Activated T-cell treated with anti-CD3 and anti-CD28 coated beads, Interleukin-2, amount 50 U/mL, for 72 hours (primary cell): ENCODE measurements around the gene ALDH1A2. TPM values are rescaled to one million over a fixed set of nuclear protein-coding genes. Genes with fewer than 3 reads are reported as not detected.
"Not testable (repeated sequence)": the region's sequence is repeated elsewhere in the genome, so short reads cannot be mapped to it uniquely, and the experiment has no call there.

Experiments
- ATAC-seq, 2 donors: fragments of 150-1000 bp; cut with Tn5 transposase; replicated peaks in 1 of 2; 2 replicates each; pipeline ENCODE4 v1.10.0; 2021; ENCODE audit warnings: moderate library complexity in 2 of 2, mild to moderate bottlenecking in 1 of 2
- DNase-seq, 2 donors: peaks; one replicate each; pipeline ENCODE4 v3.0.0; 2021 to 2022; ENCODE audit warnings: mixed read lengths in 1 of 2
- H3K27ac Mint-ChIP-seq: one replicate; pipeline ENCODE4 v1.8.0; 2022; ENCODE audit warnings: mild to moderate bottlenecking, moderate library complexity, mixed read lengths
- H3K27me3 Mint-ChIP-seq: one replicate; pipeline ENCODE4 v1.8.0; 2022; ENCODE audit warnings: low read depth, mixed read lengths
- H3K36me3 Mint-ChIP-seq, 2 donors: one replicate each; pipeline ENCODE4 v1.8.0; 2022; ENCODE audit warnings: mixed read lengths in 2 of 2, mild to moderate bottlenecking in 1 of 2; ENCODE audit not compliant: insufficient read depth in 2 of 2
- H3K4me1 Mint-ChIP-seq: one replicate; pipeline ENCODE4 v1.8.0; 2022; ENCODE audit warnings: low read depth, mixed read lengths
- H3K4me3 Mint-ChIP-seq, 2 donors: one replicate each; pipeline ENCODE4 v1.8.0; 2022; ENCODE audit warnings: mild to moderate bottlenecking in 2 of 2, mixed read lengths in 2 of 2, moderate library complexity in 2 of 2
- H3K9me3 Mint-ChIP-seq, 2 donors: one replicate each; pipeline ENCODE4 v1.8.0; 2022; ENCODE audit warnings: mixed read lengths in 2 of 2
- total RNA-seq, 2 donors: library from RNA; stranded (reverse); gene quantifications; one replicate each; pipeline ENCODE4 v1.2.3, GENCODE V29; 2022

Gene ALDH1A2
- total RNA-seq, 2 donors from 2014 or later: 0.56 to 2.6 TPM

DNA sequence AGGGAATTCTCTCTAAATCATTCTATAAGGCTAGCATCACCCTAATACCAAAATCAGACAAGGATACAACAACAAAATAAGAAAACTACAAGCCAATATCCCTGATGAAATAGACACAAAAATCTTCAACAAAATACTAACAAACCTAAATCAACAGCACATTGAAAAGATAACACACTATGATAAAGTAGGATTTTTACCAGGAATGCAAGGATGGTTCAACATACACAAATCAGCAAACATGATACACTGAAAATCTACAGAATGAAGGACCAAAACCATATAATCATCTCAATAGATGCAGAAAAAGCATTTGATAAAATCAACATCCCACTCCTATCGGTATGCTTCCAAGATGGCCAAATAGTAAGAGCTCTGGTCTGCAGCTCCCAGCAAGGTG lies 39.5 kb downstream of the ALDH1A2 start:
- peaks cover 22% of the 10 kb centered on the region for H3K27me3 Mint-ChIP-seq
- peaks cover 24 to 33% of the 10 kb centered on the region in 2 donors for H3K9me3 Mint-ChIP-seq
- no peak overlapping the region for H3K4me3 Mint-ChIP-seq
- no peaks in the 10 kb centered on the region for H3K4me1 Mint-ChIP-seq
- no peak overlapping the region for H3K27ac Mint-ChIP-seq
- ATAC-seq: no peak
- peaks cover 15 to 19% of the 10 kb centered on the region in 2 donors for H3K36me3 Mint-ChIP-seq
- DNase-seq: no peak

DNA sequence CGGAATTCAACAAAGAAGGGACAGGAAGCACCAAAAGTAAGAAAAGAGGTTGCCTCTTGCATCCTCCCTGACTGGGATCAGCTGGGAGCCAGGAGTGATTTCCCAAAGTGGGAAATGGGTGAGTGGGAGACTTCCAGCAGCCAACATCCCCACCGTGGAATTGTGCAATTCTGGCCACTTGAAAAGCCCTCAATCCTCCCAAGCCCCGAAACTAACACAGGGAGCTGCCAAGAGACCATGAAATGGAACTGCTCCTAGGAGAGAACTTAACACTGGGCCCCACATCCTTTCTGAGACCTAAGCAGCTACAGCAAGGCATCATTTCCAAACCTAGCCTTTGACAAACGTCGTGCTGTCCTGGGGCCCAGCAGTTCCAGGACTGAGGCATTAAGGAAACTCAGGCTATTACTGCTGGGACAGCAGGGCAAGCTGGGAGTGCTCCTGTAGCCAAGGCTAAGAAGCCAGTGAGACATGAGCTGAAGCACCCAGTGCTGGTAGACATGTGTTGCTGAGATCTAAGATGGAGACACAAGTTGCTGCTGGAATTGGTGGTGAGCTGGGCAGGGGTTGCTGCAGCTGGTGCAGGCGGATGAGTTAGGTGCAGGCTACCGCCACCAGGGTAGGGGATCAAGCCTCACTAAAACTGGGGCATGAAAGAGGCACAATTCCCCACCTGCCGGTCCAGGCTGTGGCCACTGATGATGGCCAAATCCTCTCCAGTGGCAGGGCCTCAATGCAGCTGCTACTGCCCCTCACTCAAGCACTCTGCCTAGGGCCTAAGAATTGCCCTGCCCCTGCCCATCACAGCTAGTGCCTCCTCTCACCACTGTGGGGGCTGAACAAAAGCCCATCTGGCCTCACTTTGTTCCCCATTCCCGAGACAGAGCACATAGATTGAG lies 43.9 kb downstream of the ALDH1A2 start:
- Mint-ChIP-seq H3K4me1 (no peaks in the 10 kb centered on the region), H3K27ac (no peak overlapping the region), H3K9me3 (peaks cover 19% of the 10 kb centered on the region in 2 donors), H3K27me3 (peaks cover 13% of the 10 kb centered on the region), H3K4me3 (no peak overlapping the region), H3K36me3 (peaks cover 13 to 14% of the 10 kb centered on the region in 2 donors)
- ATAC-seq: no peak
- no peak for DNase-seq

DNA sequence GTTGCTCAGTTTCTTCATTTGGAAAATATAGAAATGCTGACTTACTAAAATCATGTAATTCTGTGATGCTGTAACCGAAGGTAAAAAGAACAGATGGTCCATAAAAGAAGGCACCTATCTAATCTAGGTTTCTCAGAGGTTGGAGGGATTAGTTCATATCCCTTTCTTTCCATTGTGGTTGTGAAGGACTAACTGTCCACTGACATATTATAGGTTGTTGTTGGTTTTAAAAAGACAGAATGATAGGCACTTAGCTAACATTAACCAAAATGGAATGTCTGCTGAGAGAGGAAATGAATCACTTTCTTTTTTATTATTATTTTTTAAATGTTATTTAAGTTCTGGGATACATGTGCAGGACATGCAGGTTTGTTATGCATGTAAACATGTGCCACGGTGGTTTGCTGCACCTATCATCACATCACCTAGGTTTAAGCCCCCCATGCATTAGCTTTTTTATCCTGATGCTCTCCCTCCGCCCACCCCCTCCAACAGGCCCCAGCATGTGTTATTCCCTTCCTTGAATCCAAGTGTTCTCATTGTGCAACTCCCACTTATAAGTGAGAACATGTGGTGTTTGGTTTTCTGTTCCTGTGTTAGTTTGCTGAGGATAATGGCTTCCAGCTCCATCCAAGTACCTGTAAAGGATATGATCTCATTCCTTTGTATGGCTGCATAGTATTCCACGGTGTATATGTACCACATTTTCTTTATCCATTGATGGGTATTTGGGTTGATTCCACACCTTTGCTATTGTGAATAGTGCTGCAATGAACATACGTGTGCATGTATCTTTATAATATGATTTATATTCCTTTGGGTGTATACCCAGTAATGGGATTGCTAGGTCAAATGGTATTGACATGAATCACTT lies 45.8 kb downstream of the ALDH1A2 start:
- H3K9me3 Mint-ChIP-seq: peaks cover 7 to 9% of the 10 kb centered on the region in 2 donors
- no peak for DNase-seq
- peaks cover 14% of the 10 kb centered on the region for H3K27me3 Mint-ChIP-seq
- H3K36me3 Mint-ChIP-seq: peaks cover 4% of the 10 kb centered on the region in 2 donors
- no peak for ATAC-seq
- no peak overlapping the region for H3K4me3 Mint-ChIP-seq
- no peaks in the 10 kb centered on the region for H3K4me1 Mint-ChIP-seq
- no peak overlapping the region for H3K27ac Mint-ChIP-seq

DNA sequence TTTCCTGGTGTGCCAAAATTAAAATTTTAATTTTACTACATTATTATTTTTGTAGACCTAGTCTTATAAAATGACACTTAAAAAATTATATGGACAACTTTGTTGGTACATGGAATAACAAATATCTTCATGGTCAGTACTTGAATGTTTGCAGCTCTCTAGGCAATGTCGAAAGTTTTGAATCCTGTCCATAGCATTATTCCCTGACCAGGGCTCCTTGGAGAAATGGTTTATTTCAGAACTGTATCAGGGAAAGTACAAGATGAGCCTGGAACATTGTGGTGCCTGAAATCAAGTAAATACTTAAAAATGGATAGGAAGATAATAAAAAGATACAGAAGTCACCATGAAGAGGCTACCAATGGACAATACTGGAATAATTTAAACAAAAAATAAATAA lies 47.6 kb downstream of the ALDH1A2 start:
- Mint-ChIP-seq H3K27ac (no peak overlapping the region), H3K9me3 (peaks cover 4 to 6% of the 10 kb centered on the region in 2 donors), H3K4me3 (no peak overlapping the region), H3K4me1 (no peaks in the 10 kb centered on the region), H3K36me3 (peaks cover 3 to 4% of the 10 kb centered on the region in 2 donors), H3K27me3 (peaks cover 27% of the 10 kb centered on the region)
- no peak for ATAC-seq
- DNase-seq: no peak

DNA sequence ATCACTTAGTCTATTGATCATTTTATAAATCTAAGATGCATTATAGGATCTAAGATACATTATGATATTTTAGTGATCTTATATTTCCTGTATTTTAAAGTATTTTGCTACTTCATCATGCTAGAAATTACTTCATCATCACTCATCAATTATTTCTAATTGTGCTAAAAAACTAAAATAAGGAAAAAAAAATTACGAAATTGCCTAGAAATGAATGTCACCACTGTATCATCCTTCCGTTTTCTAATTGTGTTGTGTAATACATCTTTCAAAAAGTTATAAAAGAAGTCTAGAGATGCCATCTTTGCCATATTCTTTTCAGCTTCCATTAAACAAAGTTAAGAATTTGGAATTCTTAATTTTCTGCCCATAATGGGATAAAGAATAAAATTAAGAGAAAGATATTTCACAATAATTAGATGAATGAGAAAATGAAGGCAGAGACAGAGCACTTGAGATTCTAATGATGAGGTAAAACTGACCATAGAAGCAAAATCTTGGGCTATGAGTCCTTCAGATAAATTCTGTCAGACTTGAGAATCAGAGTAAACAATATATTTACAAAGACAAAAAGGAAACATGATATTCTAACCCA lies 48.8 kb downstream of the ALDH1A2 start:
- no peak for DNase-seq
- Mint-ChIP-seq H3K27ac (no peak overlapping the region), H3K9me3 (peaks cover 0 to 2% of the 10 kb centered on the region in 2 donors), H3K4me3 (no peak overlapping the region), H3K4me1 (no peaks in the 10 kb centered on the region), H3K36me3 (no peaks in the 10 kb centered on the region), H3K27me3 (peaks cover 22% of the 10 kb centered on the region)
- ATAC-seq: no peak

DNA sequence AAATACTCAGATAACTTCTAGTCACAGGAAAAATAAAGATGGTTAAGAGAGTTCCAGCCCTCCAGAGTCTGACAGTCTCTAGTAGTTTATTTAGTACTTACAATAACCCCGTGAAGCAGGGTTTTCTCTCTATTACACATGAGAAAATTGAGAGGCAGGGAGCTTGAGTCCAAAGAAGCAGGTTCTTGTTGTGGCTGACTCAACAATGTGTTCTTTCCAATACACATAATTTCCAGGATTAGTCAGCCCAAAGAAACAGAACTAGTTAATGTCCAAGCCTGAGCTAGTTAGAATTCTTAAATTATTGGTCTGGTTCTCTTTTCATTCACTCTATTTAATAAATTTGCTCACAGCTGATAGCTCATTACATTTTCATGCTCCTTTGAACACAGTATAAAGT lies 49.9 kb downstream of the ALDH1A2 start:
- peaks cover 22% of the 10 kb centered on the region for H3K27me3 Mint-ChIP-seq
- H3K9me3 Mint-ChIP-seq: no peaks in the 10 kb centered on the region
- no peaks in the 10 kb centered on the region for H3K4me1 Mint-ChIP-seq
- H3K27ac Mint-ChIP-seq: no peak overlapping the region
- H3K4me3 Mint-ChIP-seq: no peak overlapping the region
- no peaks in the 10 kb centered on the region for H3K36me3 Mint-ChIP-seq
- no peak for DNase-seq
- no peak for ATAC-seq

DNA sequence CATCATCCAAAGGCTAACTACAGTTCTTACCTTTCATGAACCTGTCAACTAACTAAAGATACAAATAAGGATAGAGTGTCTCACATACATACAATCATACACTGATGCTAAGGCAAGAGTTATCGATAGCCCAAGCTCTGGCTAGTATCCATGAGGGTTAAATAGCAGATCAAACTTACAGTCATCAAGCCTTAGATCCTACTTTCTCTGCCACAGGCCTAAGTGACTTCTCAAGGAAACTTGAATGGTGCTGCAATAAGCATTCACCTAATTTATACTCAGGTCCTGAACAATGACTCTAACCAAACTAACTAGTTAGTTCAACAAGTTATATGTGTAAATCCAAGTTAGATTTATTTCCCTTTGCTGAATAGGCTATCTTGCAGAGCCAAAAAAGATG lies 51.0 kb downstream of the ALDH1A2 start:
- no peak overlapping the region for H3K27ac Mint-ChIP-seq
- no peaks in the 10 kb centered on the region for H3K4me1 Mint-ChIP-seq
- DNase-seq (no peak), ATAC-seq (no peak)
- H3K9me3 Mint-ChIP-seq: no peaks in the 10 kb centered on the region
- H3K27me3 Mint-ChIP-seq: peaks cover 22% of the 10 kb centered on the region
- H3K4me3 Mint-ChIP-seq: no peak overlapping the region
- H3K36me3 Mint-ChIP-seq: no peaks in the 10 kb centered on the region

DNA sequence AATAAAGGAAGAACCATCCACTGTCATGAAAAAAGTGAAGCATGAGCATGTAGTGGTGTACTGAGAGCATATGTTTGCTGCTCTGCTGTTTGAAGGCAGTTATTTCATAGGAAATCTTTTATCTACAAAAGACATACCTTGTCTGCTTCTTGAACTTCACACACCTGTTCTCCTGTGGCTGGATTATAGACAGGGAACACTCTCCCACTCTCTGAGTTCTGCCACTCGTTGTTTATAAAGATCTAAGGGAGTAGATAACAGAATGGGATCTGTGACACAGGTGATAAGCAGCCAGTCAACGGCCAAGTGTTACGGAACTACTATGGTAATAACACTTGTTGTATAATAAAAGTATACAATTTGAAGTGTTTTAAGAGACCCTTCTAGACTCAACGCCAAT lies 51.5 kb downstream of the ALDH1A2 start:
- Mint-ChIP-seq H3K27me3 (peaks cover 22% of the 10 kb centered on the region), H3K9me3 (no peaks in the 10 kb centered on the region), H3K4me1 (no peaks in the 10 kb centered on the region), H3K27ac (no peak overlapping the region), H3K4me3 (no peak overlapping the region), H3K36me3 (no peaks in the 10 kb centered on the region)
- no peak for ATAC-seq
- DNase-seq: no peak

DNA sequence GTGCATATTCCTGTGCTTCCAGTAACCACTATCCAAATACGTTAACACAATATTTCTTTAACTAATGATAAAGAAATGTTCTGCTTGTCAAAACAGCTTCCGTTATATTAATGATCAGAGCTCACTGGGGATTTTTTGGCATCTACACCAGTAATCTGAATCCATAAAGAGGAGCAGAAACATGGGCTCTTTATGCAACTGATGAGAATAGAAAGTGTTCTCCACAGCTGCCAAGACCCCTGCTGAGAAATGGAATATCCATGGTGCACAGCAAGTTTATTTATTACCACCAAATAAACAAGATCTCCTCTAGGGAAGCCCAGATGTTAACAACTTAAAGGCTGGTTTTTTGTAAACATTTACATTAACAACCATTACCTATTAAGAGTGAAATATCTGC lies 54.5 kb downstream of the ALDH1A2 start:
- Mint-ChIP-seq H3K4me1 (no peaks in the 10 kb centered on the region), H3K27me3 (peaks cover 17% of the 10 kb centered on the region), H3K4me3 (no peak overlapping the region), H3K9me3 (no peaks in the 10 kb centered on the region), H3K36me3 (no peaks in the 10 kb centered on the region), H3K27ac (no peak overlapping the region)
- DNase-seq (no peak), ATAC-seq (no peak)

DNA sequence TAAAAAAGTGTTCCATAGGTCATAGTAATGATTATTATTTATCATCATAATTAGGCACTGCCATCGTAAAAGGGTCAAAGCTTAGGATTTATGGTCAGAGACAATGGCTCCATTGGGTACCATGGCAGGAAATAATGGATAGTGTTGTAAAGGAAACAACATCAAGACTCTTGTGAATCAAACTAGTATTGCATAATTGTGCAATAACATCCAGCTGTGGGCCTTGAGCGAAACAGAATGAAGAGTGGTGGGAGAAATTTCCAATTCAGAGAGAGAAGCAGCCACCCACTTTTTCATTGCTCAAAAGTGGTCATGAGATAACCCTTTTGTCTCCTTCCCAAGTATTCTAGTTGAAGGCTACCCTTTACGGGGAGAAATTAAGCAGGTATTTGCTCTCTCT lies 61.7 kb downstream of the ALDH1A2 start:
- no peak for ATAC-seq
- Mint-ChIP-seq H3K27me3 (peaks cover 22% of the 10 kb centered on the region), H3K36me3 (no peaks in the 10 kb centered on the region), H3K4me1 (no peaks in the 10 kb centered on the region), H3K4me3 (no peak overlapping the region), H3K27ac (no peak overlapping the region), H3K9me3 (peaks cover 0 to 2% of the 10 kb centered on the region in 2 donors)
- no peak for DNase-seq

DNA sequence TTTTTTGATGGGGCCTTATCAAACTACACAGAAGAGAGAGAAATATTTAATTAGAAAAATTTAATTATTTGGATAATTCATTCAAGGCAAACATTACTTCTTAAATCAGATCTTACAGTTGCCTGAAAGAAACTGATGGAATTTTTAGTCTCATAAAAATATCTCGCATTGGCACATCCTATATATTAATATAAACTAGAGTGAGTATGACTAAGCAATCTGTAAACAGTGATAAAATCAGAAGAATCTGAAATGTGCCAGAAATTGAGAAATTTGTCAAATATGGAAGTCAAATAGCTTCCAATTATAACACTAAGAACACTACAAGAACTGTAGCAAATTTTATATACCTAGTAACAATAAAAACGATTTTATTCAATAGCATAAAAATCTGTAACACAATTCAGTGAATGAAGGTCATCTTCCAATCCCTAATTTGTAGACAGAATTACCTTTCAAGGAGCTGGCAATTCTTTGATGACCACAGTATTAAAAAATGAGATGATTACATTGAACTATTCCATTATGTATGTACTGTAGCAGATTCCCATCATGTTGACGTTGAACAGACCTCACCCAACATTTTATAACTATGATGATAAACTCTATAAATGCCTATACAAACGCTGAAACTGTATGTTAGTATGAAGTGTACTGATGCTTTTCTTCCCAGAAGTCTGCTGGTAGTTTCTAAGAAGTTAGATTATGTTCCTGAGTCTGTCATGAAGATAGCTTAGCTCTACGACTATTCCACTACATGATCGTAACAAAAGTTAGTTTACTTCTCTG lies 63.0 kb downstream of the ALDH1A2 start:
- Mint-ChIP-seq H3K9me3 (peaks cover 0 to 2% of the 10 kb centered on the region in 2 donors), H3K36me3 (no peaks in the 10 kb centered on the region), H3K4me3 (no peak overlapping the region), H3K27me3 (peaks cover 35% of the 10 kb centered on the region), H3K4me1 (no peaks in the 10 kb centered on the region), H3K27ac (no peak overlapping the region)
- ATAC-seq (no peak), DNase-seq (no peak)

DNA sequence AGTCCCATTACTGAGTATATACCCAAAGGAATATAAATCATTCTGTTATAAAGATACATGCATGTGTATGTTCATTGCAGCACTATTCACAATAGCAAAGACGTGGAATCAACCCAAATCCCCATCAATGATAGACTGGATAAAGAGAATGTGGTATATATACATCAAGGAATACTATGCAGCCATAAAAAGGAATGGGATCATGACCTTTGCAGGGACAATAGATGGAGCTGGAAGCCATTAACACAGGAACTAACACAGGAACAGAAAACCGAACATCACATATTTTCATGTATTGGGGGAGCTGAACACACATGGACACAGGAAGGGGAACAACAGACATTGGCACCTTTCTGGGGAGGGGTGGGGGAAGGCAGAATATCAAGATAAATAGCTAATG lies 65.8 kb downstream of the ALDH1A2 start:
- H3K27ac Mint-ChIP-seq, H3K9me3 Mint-ChIP-seq, ATAC-seq, H3K4me1 Mint-ChIP-seq, DNase-seq, H3K36me3 Mint-ChIP-seq, H3K4me3 Mint-ChIP-seq: not testable (repeated sequence)
- H3K27me3 Mint-ChIP-seq: peaks cover 47% of the 10 kb centered on the region
